IMR-90 (cell line): Measurements from ENCODE around the gene PCYT2. TPM values are rescaled to one million over a fixed set of nuclear protein-coding genes. Genes with fewer than 3 reads are reported as not detected.

Experiments used
- ATAC-seq: fragments of 200-7000 bp; cut with Tn5 transposase; 2 replicates; pipeline ENCODE4 v1.9.1; 2020; ENCODE audit warnings: low read depth, mild to moderate bottlenecking, moderate library complexity
- BruUV-seq: library from RNA; stranded (reverse); fragments of 400-500 nt; replicated peaks from 2 replicates; lab custom pipeline; 2021; lab: Mats Ljungman, UMichigan
- CTCF ChIA-PET: fragments of 300-600 bp; formaldehyde crosslinking; extraction: SDS; loops from one replicate; lab custom pipeline; 2021; ENCODE audit warnings: antibody characterized with exemption; lab: Yijun Ruan, JAX
- POLR2A ChIA-PET: fragments of 300-600 bp; sonication (Branson Sonifier 250); formaldehyde crosslinking; loops from one replicate; lab custom pipeline; 2022; ENCODE audit warnings: antibody characterized with exemption; ENCODE audit not compliant: unreplicated experiment; lab: Charles Lee
- DNase-seq: peaks from one replicate; pipeline ENCODE4 v3.0.0; 2013
- H2AFZ ChIP-seq: replicated peaks from 2 replicates; pipeline ENCODE3; 2013; ENCODE audit warnings: low read length, mild to moderate bottlenecking; ENCODE audit not compliant: poor library complexity
- H2AK5ac ChIP-seq: 2 replicates; pipeline ENCODE4 v1.6.1; 2013; ENCODE audit warnings: low read depth, low read length, inconsistent platforms
- H2AK9ac ChIP-seq: replicated peaks from 2 replicates; pipeline ENCODE3; 2013; ENCODE audit warnings: mild to moderate bottlenecking, low read depth, low read length, moderate library complexity; ENCODE audit not compliant: poor library complexity
- H2BK120ac ChIP-seq: 2 replicates; pipeline ENCODE4 v1.6.1; 2013; ENCODE audit warnings: low read depth, low read length, inconsistent platforms
- H2BK15ac ChIP-seq: 3 replicates; pipeline ENCODE4 v1.6.1; 2013; ENCODE audit warnings: low read depth, low read length, inconsistent platforms
- H2BK20ac ChIP-seq: 2 replicates; pipeline ENCODE4 v1.6.1; 2013; ENCODE audit warnings: low read depth, mild to moderate bottlenecking, inconsistent platforms, low read length, moderate library complexity
- H2BK5ac ChIP-seq: 2 replicates; pipeline ENCODE4 v1.6.1; 2013; ENCODE audit warnings: mild to moderate bottlenecking, low read depth, low read length, inconsistent platforms; ENCODE audit not compliant: poor library complexity, severe bottlenecking
- H3K14ac ChIP-seq: replicated peaks from 2 replicates; pipeline ENCODE4 v1.6.1; 2013; ENCODE audit warnings: low read depth, low read length, inconsistent platforms
- H3K18ac ChIP-seq: 2 replicates; pipeline ENCODE4 v1.6.1; 2013; ENCODE audit warnings: low read depth, low read length, control low read depth
- H3K23ac ChIP-seq: 2 replicates; pipeline ENCODE4 v1.6.1; 2013; ENCODE audit warnings: low read depth, low read length, inconsistent platforms
- H3K27ac ChIP-seq: 2 replicates; pipeline ENCODE4 v1.5.1; 2013; ENCODE audit warnings: mild to moderate bottlenecking, control low read depth, low read length; ENCODE audit not compliant: insufficient read depth
- H3K27me3 ChIP-seq: 2 replicates; pipeline ENCODE4 v1.6.1; 2013; ENCODE audit warnings: low read length; ENCODE audit not compliant: control insufficient read depth, insufficient read depth
- H3K36me3 ChIP-seq: 2 replicates; pipeline ENCODE4 v1.6.1; 2013; ENCODE audit warnings: low read length, mixed read lengths; ENCODE audit not compliant: control insufficient read depth, insufficient read depth
- H3K4ac ChIP-seq: 2 replicates; pipeline ENCODE4 v1.6.1; 2013; ENCODE audit warnings: low read depth, low read length, inconsistent platforms
- H3K4me1 ChIP-seq: 2 replicates; pipeline ENCODE4 v1.6.1; 2013; ENCODE audit warnings: low read length, mixed read lengths; ENCODE audit not compliant: control insufficient read depth, insufficient read depth
- H3K4me2 ChIP-seq: 2 replicates; pipeline ENCODE4 v1.6.1; 2013; ENCODE audit warnings: low read depth, mild to moderate bottlenecking, control low read depth, low read length, moderate library complexity
- H3K4me3 ChIP-seq: 2 replicates; pipeline ENCODE4 v1.5.1; 2013; ENCODE audit warnings: low read depth, mild to moderate bottlenecking, control low read depth, low read length, moderate library complexity; ENCODE audit not compliant: insufficient read depth
- H3K56ac ChIP-seq: 2 replicates; pipeline ENCODE4 v1.6.1; 2013; ENCODE audit warnings: low read length, inconsistent platforms; ENCODE audit not compliant: insufficient read depth; ENCODE audit errors: extremely low read depth
- H3K79me1 ChIP-seq, 2 experiments: 2 replicates each; pipeline ENCODE4 v1.6.1; 2013; ENCODE audit warnings: low read length in 2 of 2, inconsistent platforms in 1 of 2, low read depth in 1 of 2
- H3K9ac ChIP-seq: 2 replicates; pipeline ENCODE4 v1.6.1; 2013; ENCODE audit warnings: low read depth, low read length, control low read depth
- H3K9me1 ChIP-seq: 2 replicates; pipeline ENCODE4 v1.6.1; 2013; ENCODE audit warnings: low read length, inconsistent platforms; ENCODE audit not compliant: insufficient read depth
- H3K9me3 ChIP-seq: 2 replicates; pipeline ENCODE4 v1.6.1; 2013; ENCODE audit warnings: low read length; ENCODE audit not compliant: control insufficient read depth, insufficient read depth
- H4K20me1 ChIP-seq: 2 replicates; pipeline ENCODE4 v1.6.1; 2013; ENCODE audit warnings: low read length, inconsistent platforms; ENCODE audit not compliant: insufficient read depth
- H4K5ac ChIP-seq: 2 replicates; pipeline ENCODE4 v1.6.1; 2013; ENCODE audit warnings: mild to moderate bottlenecking, low read depth, low read length, control low read depth
- H4K8ac ChIP-seq, 2 experiments: 2 replicates each; pipeline ENCODE4 v1.6.1; 2013; ENCODE audit warnings: low read depth in 2 of 2, low read length in 2 of 2, control low read depth in 1 of 2, inconsistent platforms in 1 of 2
- H4K91ac ChIP-seq: 2 replicates; pipeline ENCODE4 v1.6.1; 2013; ENCODE audit warnings: low read depth, low read length, inconsistent platforms; ENCODE audit not compliant: insufficient read depth
- MAFK ChIP-seq: IDR thresholded peaks from 2 replicates; pipeline ENCODE4 v1.6.1; 2012; ENCODE audit warnings: low read depth, low read length, improper control_type of control experiment
- NFE2L2 ChIP-seq: fragments of 150-350 bp; IDR thresholded peaks from 2 replicates; pipeline ENCODE4 v1.6.1; 2016; ENCODE audit warnings: low read depth, mild to moderate bottlenecking, low read length
- POLR2A ChIP-seq: IDR thresholded peaks from 2 replicates; pipeline ENCODE4 v1.6.1; 2012; ENCODE audit warnings: mild to moderate bottlenecking, low read depth, low read length
- RAD21 ChIP-seq: IDR thresholded peaks from 2 replicates; pipeline ENCODE4 v1.6.1; 2012; ENCODE audit warnings: low read length, improper control_type of control experiment
- SMC3 ChIP-seq: fragments of 150-350 bp; IDR thresholded peaks from 2 replicates; pipeline ENCODE4 v1.6.1; 2016; ENCODE audit warnings: low read depth, mild to moderate bottlenecking, antibody characterized with exemption, low read length, moderate library complexity
- WGBS, 2 experiments: methylation state at CpG; one replicate each; pipeline versions ENCODE4 v1.1.5 to v1.1.7; 2013; ENCODE audit warnings: missing lambda C conversion rate in 2 of 2; ENCODE audit not compliant: insufficient read length in 1 of 2; ENCODE audit errors: extremely low coverage in 2 of 2; 5-methylcytosine and 5-hydroxymethylcytosine counted together
- dilution Hi-C: fragments of 300-500 bp; cut with HindIII; formaldehyde crosslinking; loops from one replicate; pipeline ENCODE4 v1.14.3; 2018; ENCODE audit warnings: low sequenced_read_pairs; ENCODE audit not compliant: unreplicated experiment
- in situ Hi-C: fragments of 300-500 bp; cut with MboI; formaldehyde crosslinking; loops from 3 replicates; pipeline ENCODE4 v1.14.3; 2019; ENCODE audit warnings: low sequenced_read_pairs, inconsistent platforms, mixed read lengths
- intact Hi-C: fragments of 100-400 bp; cut with micrococcal nuclease; formaldehyde crosslinking; loops from 2 replicates; pipeline ENCODE4 v1.10.0; 2022
- polyA plus RNA-seq, 3 experiments: library from polyadenylated mRNA; depleted of rRNA; stranded (reverse); fragments of >200 nt; gene quantifications; 2 replicates each; pipeline ENCODE4 v1.2.3, GENCODE V29; 2012; ENCODE audit warnings: low replicate concordance in 1 of 3
- total RNA-seq: library from RNA; depleted of rRNA; stranded (reverse); fragments of >200 nt; gene quantifications from 2 replicates; pipeline ENCODE4 v1.2.3, GENCODE V29; 2012
- TF ChIP-seq, protein P1 (sequence below): fragments of 150-350 bp; IDR thresholded peaks from 2 replicates; pipeline ENCODE4 v1.6.1; 2016; ENCODE audit warnings: low read depth, mild to moderate bottlenecking, low read length, moderate library complexity, borderline replicate concordance
- TF ChIP-seq, protein P2 (sequence below): conservative IDR thresholded peaks from 2 replicates; pipeline ENCODE4 v1.5.1; 2012; ENCODE audit warnings: mild to moderate bottlenecking, low read depth, low read length, improper control_type of control experiment

Gene PCYT2
- total and polyA plus RNA-seq, 2 of the 4 experiments (the other 2 are of a cell fraction): 37.3 to 38.5 TPM

DNA sequence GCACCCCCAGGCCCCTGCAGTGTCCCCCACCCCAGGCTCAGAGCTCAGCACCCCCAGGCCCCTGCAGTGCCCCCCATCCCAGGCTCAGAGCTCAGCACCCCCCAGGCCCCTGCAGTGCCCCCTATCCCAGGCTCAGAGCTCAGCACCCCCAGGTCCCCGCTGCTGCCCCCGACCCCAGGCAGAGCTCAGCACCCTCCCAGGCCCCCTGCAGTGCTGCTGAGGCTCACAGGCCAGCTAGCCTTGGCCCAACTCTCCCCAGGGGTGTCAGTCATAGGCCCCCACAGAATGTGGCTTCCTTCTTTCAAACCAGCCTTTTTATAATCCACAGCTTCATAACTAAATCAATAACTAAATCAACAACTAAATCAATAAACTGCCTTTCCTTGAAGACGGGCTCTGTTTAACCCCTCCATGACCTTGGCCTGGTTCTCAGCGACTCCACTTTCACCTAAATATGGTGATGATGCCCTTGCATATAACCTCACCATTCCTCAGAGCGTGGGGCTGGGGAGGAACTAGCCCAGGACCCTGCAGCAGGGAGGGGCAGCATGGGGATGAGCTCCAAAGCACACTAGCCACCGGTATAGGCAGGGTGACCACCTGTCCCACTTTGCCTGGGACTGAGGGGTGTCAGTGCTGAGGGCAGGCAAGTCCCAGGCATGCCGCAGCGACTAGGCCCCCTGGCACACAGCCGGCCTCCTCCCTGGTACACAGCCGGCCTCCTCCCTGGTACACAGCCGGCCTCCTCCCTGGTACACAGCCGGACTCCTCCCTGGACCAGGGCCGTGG, 44.8 kb upstream of the PCYT2 start:
- ATAC-seq (no peak), DNase-seq (no peak)
- H3K23ac ChIP-seq: no peak overlapping the region
- no peaks in the 10 kb centered on the region for H3K36me3 ChIP-seq
- H3K14ac ChIP-seq: no peak overlapping the region
- dilution Hi-C loops (no loop called here), intact Hi-C loops (no loop called here), in situ Hi-C loops (no loop called here)
- no peak overlapping the region for H3K4ac ChIP-seq
- no peak overlapping the region for H4K8ac ChIP-seq
- no peak overlapping the region for H2AK5ac ChIP-seq
- no peak overlapping the region for H4K5ac ChIP-seq
- ChIA-PET CTCF (no interaction called here), POLR2A (no interaction called here)
- H3K27ac ChIP-seq: no peak overlapping the region
- peaks cover 31% of the 10 kb centered on the region for H3K27me3 ChIP-seq
- H3K79me1 ChIP-seq: no peaks in the 10 kb centered on the region
- H2BK15ac ChIP-seq: no peak overlapping the region
- H3K4me2 ChIP-seq: no peak overlapping the region
- H2BK120ac ChIP-seq: no peak overlapping the region
- H2BK20ac ChIP-seq: no peak overlapping the region
- H3K56ac ChIP-seq: no peak overlapping the region
- no TSS peak for BruUV-seq
- H2AK9ac ChIP-seq: no peak overlapping the region
- H4K20me1 ChIP-seq: no peaks in the 10 kb centered on the region
- H3K9me1 ChIP-seq: no peaks in the 10 kb centered on the region
- H3K9ac ChIP-seq: no peak overlapping the region
- no peak overlapping the region for H3K4me3 ChIP-seq
- H3K4me1 ChIP-seq: no peaks in the 10 kb centered on the region
- H2AFZ ChIP-seq: no peak overlapping the region
- WGBS, 2 experiments: 81% methylated on average over 7 of the region's 13 CpGs; no CpG with 5 or more reads in 1 of the 2 experiments
- H4K91ac ChIP-seq: no peak overlapping the region
- no peak overlapping the region for H3K18ac ChIP-seq
- no peaks in the 10 kb centered on the region for H3K9me3 ChIP-seq
- TF ChIP-seq, protein P1, sequence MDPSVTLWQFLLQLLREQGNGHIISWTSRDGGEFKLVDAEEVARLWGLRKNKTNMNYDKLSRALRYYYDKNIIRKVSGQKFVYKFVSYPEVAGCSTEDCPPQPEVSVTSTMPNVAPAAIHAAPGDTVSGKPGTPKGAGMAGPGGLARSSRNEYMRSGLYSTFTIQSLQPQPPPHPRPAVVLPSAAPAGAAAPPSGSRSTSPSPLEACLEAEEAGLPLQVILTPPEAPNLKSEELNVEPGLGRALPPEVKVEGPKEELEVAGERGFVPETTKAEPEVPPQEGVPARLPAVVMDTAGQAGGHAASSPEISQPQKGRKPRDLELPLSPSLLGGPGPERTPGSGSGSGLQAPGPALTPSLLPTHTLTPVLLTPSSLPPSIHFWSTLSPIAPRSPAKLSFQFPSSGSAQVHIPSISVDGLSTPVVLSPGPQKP: no peak
- TF ChIP-seq NFE2L2 (no peak), MAFK (no peak), RAD21 (no peak), SMC3 (no peak), POLR2A (no peak)
- TF ChIP-seq, protein P2, sequence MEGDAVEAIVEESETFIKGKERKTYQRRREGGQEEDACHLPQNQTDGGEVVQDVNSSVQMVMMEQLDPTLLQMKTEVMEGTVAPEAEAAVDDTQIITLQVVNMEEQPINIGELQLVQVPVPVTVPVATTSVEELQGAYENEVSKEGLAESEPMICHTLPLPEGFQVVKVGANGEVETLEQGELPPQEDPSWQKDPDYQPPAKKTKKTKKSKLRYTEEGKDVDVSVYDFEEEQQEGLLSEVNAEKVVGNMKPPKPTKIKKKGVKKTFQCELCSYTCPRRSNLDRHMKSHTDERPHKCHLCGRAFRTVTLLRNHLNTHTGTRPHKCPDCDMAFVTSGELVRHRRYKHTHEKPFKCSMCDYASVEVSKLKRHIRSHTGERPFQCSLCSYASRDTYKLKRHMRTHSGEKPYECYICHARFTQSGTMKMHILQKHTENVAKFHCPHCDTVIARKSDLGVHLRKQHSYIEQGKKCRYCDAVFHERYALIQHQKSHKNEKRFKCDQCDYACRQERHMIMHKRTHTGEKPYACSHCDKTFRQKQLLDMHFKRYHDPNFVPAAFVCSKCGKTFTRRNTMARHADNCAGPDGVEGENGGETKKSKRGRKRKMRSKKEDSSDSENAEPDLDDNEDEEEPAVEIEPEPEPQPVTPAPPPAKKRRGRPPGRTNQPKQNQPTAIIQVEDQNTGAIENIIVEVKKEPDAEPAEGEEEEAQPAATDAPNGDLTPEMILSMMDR: no peak
- no peak overlapping the region for H2BK5ac ChIP-seq
